A673 (cell line): Measurements from ENCODE around the gene C1orf115.
"Not testable (repeated sequence)": the region's sequence is repeated elsewhere in the genome, so short reads cannot be mapped to it uniquely, and the experiment has no call there.

Experiments used
- EZH2 ChIP-seq: fragments of 200-600 bp; sonication (generic); IDR thresholded peaks from 2 replicates; pipeline ENCODE4 v1.6.1; 2017; ENCODE audit warnings: borderline replicate concordance, low read depth, mild to moderate bottlenecking, mixed read lengths, antibody characterized with exemption, low read length; ENCODE audit not compliant: poor library complexity, severe bottlenecking
- TF ChIP-seq, protein P1 (sequence below): fragments of 300-800, 200-600 bp; sonication (generic); conservative IDR thresholded peaks from 2 replicates; pipeline ENCODE4 v1.5.1; 2017; ENCODE audit warnings: low read depth, mild to moderate bottlenecking, antibody characterized with exemption, low read length, moderate library complexity, mixed read lengths

- TF ChIP-seq, protein P1, sequence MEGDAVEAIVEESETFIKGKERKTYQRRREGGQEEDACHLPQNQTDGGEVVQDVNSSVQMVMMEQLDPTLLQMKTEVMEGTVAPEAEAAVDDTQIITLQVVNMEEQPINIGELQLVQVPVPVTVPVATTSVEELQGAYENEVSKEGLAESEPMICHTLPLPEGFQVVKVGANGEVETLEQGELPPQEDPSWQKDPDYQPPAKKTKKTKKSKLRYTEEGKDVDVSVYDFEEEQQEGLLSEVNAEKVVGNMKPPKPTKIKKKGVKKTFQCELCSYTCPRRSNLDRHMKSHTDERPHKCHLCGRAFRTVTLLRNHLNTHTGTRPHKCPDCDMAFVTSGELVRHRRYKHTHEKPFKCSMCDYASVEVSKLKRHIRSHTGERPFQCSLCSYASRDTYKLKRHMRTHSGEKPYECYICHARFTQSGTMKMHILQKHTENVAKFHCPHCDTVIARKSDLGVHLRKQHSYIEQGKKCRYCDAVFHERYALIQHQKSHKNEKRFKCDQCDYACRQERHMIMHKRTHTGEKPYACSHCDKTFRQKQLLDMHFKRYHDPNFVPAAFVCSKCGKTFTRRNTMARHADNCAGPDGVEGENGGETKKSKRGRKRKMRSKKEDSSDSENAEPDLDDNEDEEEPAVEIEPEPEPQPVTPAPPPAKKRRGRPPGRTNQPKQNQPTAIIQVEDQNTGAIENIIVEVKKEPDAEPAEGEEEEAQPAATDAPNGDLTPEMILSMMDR, result not testable (repeated sequence)
- not testable (repeated sequence) for TF ChIP-seq EZH2
Observed at GRCh38 chr1:220715986-220716385, 25.8 kb downstream of the C1orf115 start.
